Liver (tissue), 9 donors: ENCODE results near the gene SERPINA3. TPM values are rescaled to one million over a fixed set of nuclear protein-coding genes. Genes with fewer than 3 reads are reported as not detected.
A peak's percentile ranks its signal among the peaks of the same experiment; 100 is the strongest.

Experiments
- DNase-seq: peaks from one replicate; pipeline ENCODE4 v3.0.0-alpha.2; 2017; ENCODE audit warnings: low spot score
- H3K27ac ChIP-seq, 2 donors: one replicate each; pipeline ENCODE4 v1.7.0; 2013; ENCODE audit warnings: inconsistent platforms in 2 of 2, low read length in 2 of 2, control low read depth in 1 of 2, low read depth in 1 of 2, mild to moderate bottlenecking in 1 of 2
- H3K27me3 ChIP-seq, 4 donors: one replicate each; pipeline versions ENCODE4 v1.6.1 to v1.7.0; 2013; ENCODE audit warnings: low read length in 3 of 4, inconsistent platforms in 1 of 4, mild to moderate bottlenecking in 1 of 4, moderate library complexity in 1 of 4; ENCODE audit not compliant: control insufficient read depth in 4 of 4, insufficient read depth in 4 of 4
- H3K36me3 ChIP-seq, 4 donors: one replicate each; pipeline versions ENCODE4 v1.6.1 to v1.7.0; 2013; ENCODE audit warnings: low read length in 3 of 4, mild to moderate bottlenecking in 3 of 4, low read depth in 1 of 4, moderate library complexity in 1 of 4; ENCODE audit not compliant: control insufficient read depth in 4 of 4, insufficient read depth in 3 of 4
- H3K4me1 ChIP-seq, 4 donors: one replicate each; pipeline versions ENCODE4 v1.6.1 to v1.7.0; 2013; ENCODE audit warnings: low read length in 3 of 4, mild to moderate bottlenecking in 3 of 4, moderate library complexity in 1 of 4; ENCODE audit not compliant: control insufficient read depth in 4 of 4, insufficient read depth in 4 of 4
- H3K4me3 ChIP-seq, 3 donors: one replicate each; pipeline versions ENCODE4 v1.6.1 to v1.7.0; 2013; ENCODE audit warnings: low read length in 3 of 3, control low read depth in 1 of 3, low read depth in 1 of 3, mild to moderate bottlenecking in 1 of 3
- H3K9ac ChIP-seq, 2 donors: one replicate each; pipeline ENCODE4 v1.7.0; 2013; ENCODE audit warnings: low read length in 2 of 2, mild to moderate bottlenecking in 2 of 2, moderate library complexity in 2 of 2, control low read depth in 1 of 2, low read depth in 1 of 2
- H3K9me3 ChIP-seq, 4 donors: one replicate each; pipeline versions ENCODE4 v1.6.1 to v1.7.0; 2013; ENCODE audit warnings: low read length in 3 of 4; ENCODE audit not compliant: control insufficient read depth in 4 of 4
- ATF3 ChIP-seq: IDR thresholded peaks from 2 replicates; pipeline ENCODE4 v1.6.1; 2016; ENCODE audit warnings: antibody characterized with exemption
- CTCF ChIP-seq: fragments of 150-350 bp; IDR thresholded peaks from 2 replicates; pipeline ENCODE4 v1.5.1; 2017; ENCODE audit warnings: improper control_type of control experiment, low read depth, low read length; ENCODE audit not compliant: missing input control
- EGR1 ChIP-seq, 2 donors: IDR thresholded peaks; 2 replicates each; pipeline ENCODE4 v1.6.1; 2016 to 2018; ENCODE audit warnings: antibody characterized with exemption in 2 of 2, low read depth in 2 of 2
- FOXA1 ChIP-seq: IDR thresholded peaks from 2 replicates; pipeline ENCODE4 v1.6.1; 2016; ENCODE audit warnings: antibody characterized with exemption
- FOXA2 ChIP-seq: IDR thresholded peaks from 2 replicates; pipeline ENCODE4 v1.6.1; 2016; ENCODE audit warnings: antibody characterized with exemption
- HNF4A ChIP-seq, 2 donors: conservative IDR thresholded peaks; 2 replicates each; pipeline ENCODE4 v1.6.1; 2016; ENCODE audit warnings: antibody characterized with exemption in 2 of 2, mild to moderate bottlenecking in 2 of 2
- JUND ChIP-seq, 2 donors: IDR thresholded peaks; 2 replicates each; pipeline ENCODE4 v1.6.1; 2016; ENCODE audit warnings: antibody characterized with exemption in 2 of 2
- MAX ChIP-seq: IDR thresholded peaks from 2 replicates; pipeline ENCODE4 v1.6.1; 2016; ENCODE audit warnings: antibody characterized with exemption
- NR2F2 ChIP-seq: IDR thresholded peaks from 2 replicates; pipeline ENCODE4 v1.6.1; 2016; ENCODE audit warnings: antibody characterized with exemption
- RAD21 ChIP-seq, 2 donors: IDR thresholded peaks; 2 replicates each; pipeline ENCODE4 v1.6.1; 2016; ENCODE audit warnings: antibody characterized with exemption in 2 of 2, mild to moderate bottlenecking in 2 of 2
- REST ChIP-seq: IDR thresholded peaks from 2 replicates; pipeline ENCODE4 v1.6.1; 2016; ENCODE audit warnings: antibody characterized with exemption, mild to moderate bottlenecking
- RXRA ChIP-seq, 2 donors: IDR thresholded peaks; 2 replicates each; pipeline ENCODE4 v1.6.1; 2017 to 2018; ENCODE audit warnings: antibody characterized with exemption in 2 of 2, mild to moderate bottlenecking in 1 of 2
- YY1 ChIP-seq: IDR thresholded peaks from 2 replicates; pipeline ENCODE4 v1.6.1; 2016; ENCODE audit warnings: antibody characterized with exemption, mild to moderate bottlenecking
- ZBTB33 ChIP-seq: IDR thresholded peaks from 2 replicates; pipeline ENCODE4 v1.6.1; 2016; ENCODE audit warnings: antibody characterized with exemption
- WGBS: extraction: QIAGEN DNeasy Blood & Tissue Kit; methylation state at CpG from one replicate; pipeline ENCODE4 v1.1.7; 2013; 5-methylcytosine and 5-hydroxymethylcytosine counted together
- polyA plus RNA-seq, 2 donors: library from polyadenylated mRNA; stranded (reverse) in 1 of 2; unstranded in 1 of 2; fragments of 200-250 nt in 1 of 2; fragments of >200 nt in 1 of 2; fragmentation: Nextera tagmentation in 1 of 2; extraction: Ambion mirVana in 1 of 2; gene quantifications; one replicate each; pipeline versions ENCODE4 v1.2.1 to v1.2.3, GENCODE V29; 2013 to 2015
- total RNA-seq, 2 donors: library from RNA; depleted of rRNA; stranded (reverse); fragments of >200 nt; gene quantifications; one replicate each; pipeline ENCODE4 v1.2.3, GENCODE V29; 2014
- donor health status: healthy.
- donor health status: healthy.
- donor health status: healthy.
- donor health status: healthy.
- donor health status: healthy.

SERPINA3 gene
- total and polyA plus RNA-seq, 4 donors: 2,087 to 17,984 (median 13,009) TPM

- H3K9ac ChIP-seq: no peak overlapping the region
- H3K4me1 ChIP-seq: peaks cover 33 to 80% (median 67%) of the 10 kb centered on the region in 4 donors
- WGBS: 34% methylated on average over 7 of the region's 7 CpGs
- no peaks in the 10 kb centered on the region for H3K9me3 ChIP-seq
- DNase-seq: no peak
- no peak overlapping the region for H3K4me3 ChIP-seq
- TF ChIP-seq JUND (IDR thresholded peaks at IDR 0.05) (no peak), YY1 (no peak), ZBTB33 (no peak), RAD21 (IDR thresholded peaks at IDR 0.05) (no peak), FOXA1 (no peak), RXRA (IDR thresholded peaks at IDR 0.05) (no peak), ATF3 (no peak), CTCF (no peak), NR2F2 (no peak), MAX (no peak), EGR1 (IDR thresholded peaks at IDR 0.05; ENCODE audit: low read depth in 2 of 2) (no peak), FOXA2 (no peak)
- H3K27me3 ChIP-seq: no peaks in the 10 kb centered on the region
- peak overlapping the region; percentile 60 to 76 for H3K27ac ChIP-seq
- peaks cover 0 to 19% (median 8%) of the 10 kb centered on the region in 4 donors for H3K36me3 ChIP-seq
These were observed 40.8 kb upstream of the SERPINA3 start for GRCh38 chr14:94571395-94571794.

- Histone ChIP-seq H3K27ac (peak overlapping the region; percentile 60 to 76), H3K9me3 (no peaks in the 10 kb centered on the region), H3K9ac (no peak overlapping the region), H3K36me3 (peaks cover 0 to 14% (median 5%) of the 10 kb centered on the region in 4 donors), H3K4me1 (peaks cover 33 to 76% (median 68%) of the 10 kb centered on the region in 4 donors), H3K27me3 (no peaks in the 10 kb centered on the region), H3K4me3 (no peak overlapping the region)
- no peak for TF ChIP-seq REST
- peak; percentile 2 for TF ChIP-seq MAX
- TF ChIP-seq RAD21 (IDR thresholded peaks at IDR 0.05): no peak
- no peak for TF ChIP-seq ATF3
- no peak for TF ChIP-seq EGR1 (IDR thresholded peaks at IDR 0.05; ENCODE audit: low read depth in 2 of 2)
- TF ChIP-seq HNF4A (conservative IDR thresholded peaks at IDR 0.05): peak in 1 of 2 donors; percentile 16
- WGBS: 49% methylated on average over 6 of the region's 6 CpGs
- no peak for DNase-seq
These were observed 40.2 kb upstream of the SERPINA3 start for GRCh38 chr14:94571950-94572349.
